Measurements from ENCODE around the gene BRMS1.
A peak's percentile ranks its signal among the peaks of the same experiment; 100 is the strongest.
"Not testable (repeated sequence)": the region's sequence is repeated elsewhere in the genome, so short reads cannot be mapped to it uniquely, and the experiment has no call there.

The BRMS1 gene

DNA sequence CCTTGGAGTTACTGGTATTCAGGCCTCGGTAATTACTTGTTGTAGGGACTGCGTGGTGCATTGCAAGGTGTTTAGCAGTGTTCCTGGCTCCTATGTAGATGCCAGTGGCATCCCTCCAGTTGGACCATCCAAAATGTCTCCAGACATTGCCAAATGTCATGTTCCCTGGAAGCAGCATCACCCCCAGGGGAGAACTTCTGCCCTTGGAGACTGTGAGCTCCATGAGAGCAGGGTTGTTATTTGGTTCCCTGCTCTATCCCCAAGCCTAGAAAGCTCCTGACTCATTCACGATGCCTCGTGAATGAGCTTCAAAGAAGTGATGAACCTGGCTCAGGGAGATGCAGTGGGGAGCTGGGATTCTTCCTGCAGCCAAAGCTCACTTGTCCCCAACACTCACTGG is 23.3 kb downstream of the BRMS1 start:
- no peak for DNase-seq

DNA sequence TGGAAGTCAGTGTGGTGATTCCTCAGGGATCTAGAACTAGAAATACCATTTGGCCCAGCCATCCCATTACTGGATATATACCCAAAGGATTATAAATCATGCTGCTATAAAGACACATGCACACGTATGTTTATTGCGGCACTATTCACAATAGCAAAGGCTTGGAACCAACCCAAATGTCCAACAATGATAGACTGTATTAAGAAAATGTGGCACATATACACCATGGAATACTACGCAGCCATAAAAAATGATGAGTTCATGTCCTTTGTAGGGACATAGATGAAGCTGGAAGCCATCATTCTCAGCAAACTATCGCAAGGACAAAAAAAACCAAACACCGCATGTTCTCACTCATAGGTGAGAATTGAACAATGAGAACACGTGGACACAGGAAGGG is 24.2 kb downstream of the BRMS1 start:
- not testable (repeated sequence) for DNase-seq

DNA sequence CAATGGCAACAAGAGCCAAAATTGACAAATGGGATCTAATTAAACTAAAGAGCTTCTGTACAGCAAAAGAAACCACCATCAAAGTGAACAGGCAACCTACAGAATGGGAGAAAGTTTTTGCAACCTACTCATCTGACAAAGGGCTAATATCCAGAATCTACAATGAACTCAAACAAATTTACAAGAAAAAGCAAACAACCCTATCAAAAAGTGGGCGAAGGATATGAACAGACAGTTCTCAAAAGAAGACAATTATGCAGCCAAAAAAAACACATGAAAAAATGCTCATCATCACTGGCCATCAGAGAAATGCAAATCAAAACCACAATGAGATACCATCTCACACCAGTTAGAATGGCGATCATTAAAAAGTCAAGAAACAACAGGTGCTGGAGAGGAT is 24.6 kb downstream of the BRMS1 start:
- not testable (repeated sequence) for DNase-seq

DNA sequence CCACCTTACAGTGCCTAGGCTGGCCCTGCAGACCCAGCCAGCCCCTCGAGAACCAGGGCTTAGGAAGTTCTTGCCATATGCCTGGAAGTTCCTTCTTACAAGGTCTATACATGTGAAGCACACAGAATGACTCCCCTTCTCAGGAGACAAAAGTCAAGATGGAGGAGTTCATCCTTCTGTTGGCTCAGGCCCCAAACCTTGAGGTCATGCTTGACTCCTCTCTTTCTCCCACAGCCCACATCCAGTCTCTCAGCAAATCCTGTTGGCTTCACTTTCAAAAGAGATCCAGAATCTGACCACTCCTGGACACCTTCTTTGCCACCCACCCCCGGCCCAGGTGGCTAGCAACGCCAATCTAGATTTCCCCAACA is 26.3 kb downstream of the BRMS1 start:
- DNase-seq: no peak

DNA sequence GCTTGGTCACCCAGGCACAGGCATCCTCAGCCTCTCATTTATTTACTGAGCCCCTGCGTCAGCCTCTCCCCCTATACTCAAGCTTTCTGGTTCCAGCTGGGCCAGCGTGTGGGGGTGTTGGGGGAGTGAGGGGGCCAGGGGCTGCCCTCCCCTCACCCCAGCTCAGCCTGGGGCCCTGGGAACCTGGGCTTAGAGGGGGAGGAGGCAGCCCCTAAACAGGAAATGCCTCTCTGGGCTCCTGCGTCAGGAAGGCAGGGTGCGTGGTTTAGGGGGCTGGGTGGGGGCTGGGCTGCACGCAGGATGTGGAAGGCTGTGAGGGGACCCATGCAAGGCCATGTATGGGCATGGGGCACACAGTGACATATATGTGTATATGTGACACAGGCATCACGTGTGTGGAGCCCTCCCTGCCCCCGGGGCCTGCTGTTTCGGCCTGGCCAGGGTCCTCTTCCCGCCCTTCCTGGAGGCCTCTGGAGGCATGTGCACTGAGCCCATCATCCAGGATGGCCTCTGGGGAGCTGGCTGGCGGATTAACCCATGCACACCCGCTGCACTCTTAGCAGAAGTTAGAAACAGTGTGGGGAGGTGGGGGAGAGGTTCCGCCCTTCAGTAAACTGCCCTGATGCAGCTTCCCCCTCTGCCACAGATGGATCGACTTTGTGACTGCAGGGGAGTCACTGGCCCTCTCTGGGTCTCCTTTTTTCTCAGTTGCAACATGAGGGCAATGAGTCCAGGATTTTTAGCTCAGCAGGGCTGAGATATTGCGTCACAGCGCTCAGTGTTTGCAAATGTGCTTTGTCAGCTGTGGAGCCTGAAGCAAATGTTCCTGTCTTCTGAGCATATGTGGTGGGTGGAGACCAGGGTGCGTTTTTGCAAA is 26.9 kb downstream of the BRMS1 start:
- no peak for DNase-seq

DNA sequence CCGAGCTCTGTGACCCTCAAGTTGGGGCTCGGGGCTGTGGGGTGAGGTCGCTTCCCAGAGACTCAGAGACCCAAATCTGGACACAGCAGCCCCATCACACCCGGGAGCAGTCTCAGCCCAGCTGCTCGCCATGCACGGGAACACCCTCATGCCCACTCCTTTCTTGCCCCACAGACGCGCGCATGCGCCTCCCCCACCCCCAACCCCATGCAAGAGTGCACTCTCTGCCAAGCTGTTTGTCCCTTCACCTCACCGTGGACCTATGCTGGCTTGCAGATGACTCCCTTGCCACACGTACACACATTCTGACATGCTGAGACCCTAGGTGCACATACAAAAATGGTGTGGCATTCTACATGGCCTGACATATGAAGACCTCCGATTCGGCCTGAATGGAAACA is 27.6 kb downstream of the BRMS1 start:
- no peak for DNase-seq

DNA sequence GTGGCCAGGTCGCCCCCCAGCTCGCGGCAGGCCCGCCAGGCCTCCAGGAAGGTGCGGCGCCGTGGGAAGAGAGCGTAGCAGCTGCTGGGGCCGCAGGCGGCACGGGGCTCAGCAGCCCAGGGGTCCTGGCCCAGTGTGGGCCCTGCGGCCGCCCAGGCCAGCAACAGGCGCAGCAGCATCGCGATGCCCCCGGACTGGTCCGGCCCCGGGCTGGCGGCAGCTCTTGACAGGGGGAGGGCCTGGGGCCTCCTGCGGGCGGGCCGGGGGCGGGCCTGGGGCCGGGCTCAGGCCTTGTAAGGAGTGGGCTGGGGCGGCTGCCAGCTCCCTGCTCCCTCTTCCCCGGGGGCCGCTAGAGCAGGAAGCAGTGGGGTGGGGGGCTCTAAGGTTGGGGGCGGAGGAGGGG is 28.1 kb downstream of the BRMS1 start, which contains the start of gene CD248:
Gene CD248, minus strand, starts transcription at position 196 of the 403 bp plus-strand sequence. Its CDS starts 17 bp downstream, at position 179.
- no peak for DNase-seq

DNA sequence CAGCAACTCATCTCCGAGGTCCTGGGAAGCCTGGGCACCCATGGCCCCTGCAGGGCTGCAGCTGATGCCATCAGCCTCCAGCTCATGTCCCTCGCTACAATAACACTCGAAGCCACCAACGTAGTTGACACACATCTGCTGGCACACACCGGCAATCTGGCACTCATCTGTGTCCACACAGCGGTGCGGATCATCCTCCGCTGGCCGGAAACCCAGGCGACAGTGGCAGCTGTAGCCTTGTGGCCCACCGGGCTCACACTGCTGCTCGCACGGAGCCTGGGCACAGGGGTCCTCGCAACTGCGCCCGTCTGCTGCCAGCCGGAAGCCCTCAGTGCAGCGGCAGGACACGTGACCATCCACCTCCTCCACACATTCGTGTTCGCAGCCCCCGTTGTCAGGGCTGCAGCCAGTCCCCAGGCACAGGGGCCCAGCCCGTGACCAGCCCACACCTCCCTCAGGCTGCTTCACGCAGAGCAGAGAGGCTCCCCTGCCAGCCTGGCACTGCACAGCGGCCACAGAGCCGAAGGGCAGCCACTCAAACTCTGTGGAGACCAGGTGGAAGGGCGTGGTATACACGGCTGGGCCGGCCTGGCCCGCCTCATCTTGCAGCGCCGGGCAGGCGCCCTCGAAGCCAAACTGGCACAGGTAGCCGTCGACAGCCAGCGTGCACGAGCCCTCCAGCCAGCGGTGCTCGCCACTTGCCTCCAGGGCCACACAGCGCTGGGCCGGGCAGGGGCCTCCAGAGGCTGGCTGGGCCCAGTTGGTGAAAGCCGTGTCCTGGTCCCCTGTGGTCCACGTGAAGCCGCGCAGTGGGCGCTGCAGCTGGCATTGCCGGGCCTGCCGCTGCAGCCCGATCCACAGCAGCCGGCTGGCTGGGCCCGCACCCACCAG is 28.7 kb downstream of the BRMS1 start:
- no peak for DNase-seq

DNA sequence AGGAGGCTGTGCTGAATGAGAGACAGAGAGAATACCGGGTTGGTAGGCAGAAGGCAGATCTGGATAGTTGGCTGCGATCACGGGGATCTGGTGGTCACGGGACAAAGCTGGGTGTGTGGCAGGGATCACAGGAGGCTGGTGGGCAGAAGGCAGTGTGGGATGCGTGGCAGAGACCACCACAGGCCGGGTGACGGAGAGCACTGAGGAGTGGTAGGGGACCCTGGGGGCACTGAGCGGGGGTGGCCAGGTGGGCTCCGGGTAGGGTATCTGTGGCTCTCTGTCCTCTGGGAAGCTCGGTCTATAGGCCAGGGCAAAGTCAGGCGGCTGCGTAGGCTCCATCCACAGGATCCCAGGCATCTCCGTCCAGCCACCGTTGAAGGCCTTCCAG is 29.4 kb downstream of the BRMS1 start:
- DNase-seq: no peak

DNA sequence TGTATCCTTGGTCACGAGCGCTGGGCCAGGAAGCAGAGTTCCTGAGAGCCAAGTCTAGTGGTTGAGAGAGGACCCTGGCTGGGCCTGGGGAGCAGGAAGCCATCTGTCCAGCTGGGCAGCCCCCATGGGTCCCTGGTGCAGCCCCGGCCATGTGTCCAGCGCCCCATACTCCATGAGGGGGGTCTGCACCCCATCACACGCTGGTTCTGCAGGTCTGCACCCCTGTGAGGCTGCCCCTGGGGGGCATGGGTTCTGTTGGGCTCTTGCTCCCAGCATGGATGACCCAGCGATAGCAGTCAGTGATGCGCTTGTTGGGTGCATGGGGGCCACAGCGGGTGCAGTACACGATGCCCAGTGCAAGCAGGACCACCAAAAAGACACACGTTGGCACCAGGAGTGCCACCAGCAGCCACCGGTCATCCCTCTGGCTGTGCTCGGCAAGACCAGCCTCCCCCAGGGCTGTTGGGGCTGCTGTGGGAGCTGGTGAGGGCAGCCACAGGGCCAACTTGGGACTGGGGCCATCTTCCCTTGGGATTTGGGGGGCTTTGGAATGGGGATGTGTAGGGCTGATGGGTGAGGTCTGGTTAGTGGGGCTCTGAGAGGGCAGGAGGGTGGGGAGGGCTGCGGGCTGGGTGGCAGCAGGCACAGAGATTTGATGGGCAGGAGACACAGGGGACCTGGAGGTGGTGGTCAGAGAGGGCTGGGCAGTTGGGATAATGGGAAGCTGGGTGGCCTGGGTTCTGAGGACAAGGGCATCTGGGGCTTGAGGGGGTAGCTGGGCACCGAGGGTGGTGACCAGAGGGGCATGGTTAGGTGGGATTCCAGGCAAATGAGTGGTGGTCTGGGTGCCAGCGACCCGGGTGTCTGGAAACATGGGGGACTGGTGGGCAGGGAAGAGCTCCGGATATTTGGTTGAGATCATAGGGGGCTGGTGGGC is 30.1 kb downstream of the BRMS1 start:
- no peak for DNase-seq

DNA sequence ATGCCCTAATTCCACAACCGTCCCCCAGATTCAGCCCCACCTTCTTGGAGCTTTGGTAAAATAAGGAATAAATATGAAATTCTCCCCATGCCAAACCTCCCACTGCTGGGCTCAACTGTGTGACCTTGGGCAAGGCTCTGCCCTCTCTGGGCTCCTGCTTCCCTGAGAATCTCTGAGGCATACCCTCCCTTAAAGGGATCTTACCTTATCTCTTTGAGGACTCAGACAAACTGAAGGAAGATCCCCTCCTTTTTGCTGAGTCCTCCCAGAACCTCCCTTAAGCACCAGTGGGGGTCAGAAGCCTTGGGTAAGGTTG is 30.8 kb downstream of the BRMS1 start:
- DNase-seq: no peak

DNA sequence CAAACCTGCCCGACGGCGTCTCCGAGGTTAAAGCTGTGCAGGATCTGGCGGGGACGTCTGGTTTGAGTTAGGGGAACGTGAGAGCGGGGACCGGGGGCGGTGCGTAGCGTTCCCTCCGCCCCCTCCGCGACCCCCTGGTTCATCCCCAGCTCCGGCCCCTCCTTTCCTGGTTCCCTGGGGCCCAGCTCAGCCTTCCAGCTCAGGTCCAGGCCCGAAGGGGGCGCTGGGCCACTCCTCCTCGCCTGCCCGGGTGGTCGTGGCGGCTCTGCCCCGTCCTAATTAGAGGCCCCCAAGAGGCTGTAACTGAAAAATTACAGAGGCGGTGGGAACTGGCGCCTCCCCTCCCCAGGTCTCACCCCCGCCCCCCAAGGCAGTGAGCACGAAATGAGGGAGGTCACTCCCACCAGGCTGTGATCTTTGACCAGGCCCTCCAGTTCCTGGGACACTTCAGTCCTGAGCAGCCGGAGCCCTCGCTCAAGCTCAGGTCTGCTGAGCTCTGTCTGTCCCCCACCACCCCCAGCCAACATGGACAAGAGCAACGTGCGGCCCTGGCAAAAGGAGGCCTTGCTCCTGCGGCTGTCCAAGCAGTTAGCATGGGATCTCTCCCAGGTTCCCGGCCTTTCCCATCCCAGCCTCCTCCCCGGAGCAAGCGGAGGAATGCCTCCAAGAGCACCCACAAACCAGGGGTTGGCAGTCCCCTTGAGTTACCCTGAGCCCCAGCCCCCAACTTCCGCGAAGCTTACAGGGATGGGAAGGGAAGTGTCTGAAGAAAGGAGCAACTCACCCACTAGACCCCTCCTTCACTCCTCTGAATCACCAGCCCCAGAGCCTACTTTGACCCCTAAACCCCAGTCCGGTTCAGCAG is 31.4 kb downstream of the BRMS1 start:
- DNase-seq: no peak

DNA sequence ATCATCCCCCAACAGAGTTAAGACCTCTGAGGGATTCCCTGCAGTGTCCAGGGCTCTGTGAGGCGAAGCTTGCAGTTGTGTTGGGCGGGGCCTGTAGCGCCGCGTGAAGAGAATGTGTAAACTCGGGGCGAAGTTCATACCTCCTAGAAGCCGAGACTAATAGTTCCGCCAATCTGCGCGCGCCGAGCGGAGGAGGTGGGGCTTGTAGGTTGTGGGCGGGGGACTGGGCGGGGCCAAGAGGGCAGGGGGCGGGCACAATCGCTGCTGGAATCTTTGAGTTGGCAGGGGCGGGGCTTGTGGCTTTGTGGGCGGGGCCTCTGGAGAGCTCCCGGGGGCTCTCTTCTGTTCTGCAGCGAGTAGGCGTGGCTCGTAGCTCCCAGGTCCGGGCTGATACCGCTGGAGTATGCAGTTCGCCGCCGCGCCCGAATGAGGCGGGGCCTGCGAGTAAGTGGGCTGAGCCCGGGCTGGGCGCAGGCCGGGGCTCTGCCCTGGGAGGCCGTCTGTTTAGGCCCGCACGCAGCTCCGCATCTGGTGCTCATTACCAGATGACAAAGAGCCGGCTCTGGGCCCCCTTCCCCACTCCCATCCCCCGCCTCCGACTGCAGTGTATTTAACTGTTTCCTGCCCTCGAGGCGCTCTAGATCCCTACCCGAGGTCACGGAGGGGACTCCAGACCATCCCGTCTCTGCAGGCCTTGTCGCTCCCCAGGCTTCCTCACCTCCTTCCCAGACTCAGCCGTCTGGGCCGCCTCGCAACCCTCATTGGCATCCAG is 32.2 kb downstream of the BRMS1 start:
- peak; percentile 98 for DNase-seq

DNA sequence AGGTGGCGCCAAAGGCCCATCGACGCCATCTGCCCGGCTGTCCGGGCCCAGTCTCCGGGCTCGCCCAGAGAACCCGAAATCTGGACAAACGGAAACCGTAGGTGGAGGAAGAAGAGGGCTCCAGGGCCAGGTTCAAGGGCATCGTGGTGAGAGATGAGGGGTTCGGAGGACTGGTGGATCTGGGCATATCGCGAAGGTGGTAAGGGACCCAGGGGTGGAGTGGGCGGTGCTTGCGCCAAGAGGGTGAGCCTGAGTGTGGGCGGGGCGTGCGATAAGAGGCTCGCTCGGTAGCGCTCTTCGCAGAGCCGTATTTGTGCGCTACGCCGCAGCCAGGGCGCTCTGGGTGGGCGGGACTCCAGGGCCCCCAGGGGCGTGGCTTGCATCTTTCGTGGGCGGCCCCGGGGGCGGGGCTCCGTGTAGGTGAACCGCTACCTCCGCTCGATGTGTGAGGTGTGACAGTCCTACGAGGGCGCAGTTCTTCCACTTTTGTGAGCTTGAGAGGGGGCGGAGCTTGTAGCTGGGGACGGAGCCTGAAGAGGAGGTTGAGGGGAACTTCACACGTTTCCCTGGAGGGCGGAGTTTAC is 32.8 kb downstream of the BRMS1 start:
- DNase-seq: peak; percentile 96

DNA sequence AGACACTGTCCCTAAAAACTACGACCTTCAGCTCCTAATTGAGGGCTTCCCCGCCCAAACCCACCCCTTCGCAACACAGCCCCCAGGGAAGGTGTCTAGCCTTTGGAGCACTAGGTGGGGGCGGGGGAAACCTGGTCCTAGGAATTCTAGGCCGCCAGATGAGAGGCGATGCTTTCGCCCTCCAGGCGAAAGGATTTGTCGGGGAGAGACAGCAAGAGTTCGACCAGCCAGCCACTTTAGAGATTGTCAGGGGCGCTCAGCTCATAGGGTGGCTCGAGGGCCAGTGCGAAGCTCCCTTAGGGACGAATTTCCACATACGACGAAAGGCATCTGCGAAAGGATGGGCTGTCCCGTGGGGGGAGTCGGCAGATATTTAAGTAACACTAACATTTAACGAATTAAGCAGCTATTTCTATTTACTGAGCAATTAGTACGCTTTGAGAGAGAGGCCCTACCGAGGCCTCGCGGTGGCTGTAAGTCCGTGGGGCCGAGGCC is 33.4 kb downstream of the BRMS1 start:
- no peak for DNase-seq

DNA sequence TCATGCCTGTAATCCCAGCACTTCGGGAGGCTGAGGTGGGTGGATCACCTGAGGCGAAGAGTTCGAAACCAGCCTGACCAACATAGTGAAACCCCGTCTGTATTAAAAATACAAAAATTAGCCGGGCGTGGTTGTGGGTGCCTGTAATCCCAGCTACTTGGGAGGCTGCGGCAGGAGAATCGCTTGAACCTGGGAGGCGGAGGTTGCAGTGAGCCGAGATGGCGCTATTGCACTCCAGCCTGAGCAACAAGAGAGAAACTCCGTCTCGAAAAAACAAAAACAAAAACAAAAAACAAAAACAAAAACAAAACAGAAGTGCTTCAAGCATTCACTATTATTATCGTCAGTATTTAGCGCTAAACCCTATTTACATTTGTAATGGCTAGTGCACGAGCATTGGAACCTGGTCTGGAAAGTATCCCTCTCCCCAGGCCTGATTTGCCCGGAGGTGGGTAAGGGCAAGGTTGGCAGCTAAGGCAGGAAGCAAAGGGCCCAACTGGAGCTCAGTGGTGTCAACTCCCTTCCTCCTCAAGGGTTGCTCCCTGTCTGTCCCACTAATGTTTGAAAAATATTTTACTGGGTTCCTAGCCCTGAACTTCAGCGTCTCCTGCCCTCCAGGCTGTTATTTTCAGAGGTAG is 34.0 kb downstream of the BRMS1 start:
- DNase-seq: not testable (repeated sequence)

DNA sequence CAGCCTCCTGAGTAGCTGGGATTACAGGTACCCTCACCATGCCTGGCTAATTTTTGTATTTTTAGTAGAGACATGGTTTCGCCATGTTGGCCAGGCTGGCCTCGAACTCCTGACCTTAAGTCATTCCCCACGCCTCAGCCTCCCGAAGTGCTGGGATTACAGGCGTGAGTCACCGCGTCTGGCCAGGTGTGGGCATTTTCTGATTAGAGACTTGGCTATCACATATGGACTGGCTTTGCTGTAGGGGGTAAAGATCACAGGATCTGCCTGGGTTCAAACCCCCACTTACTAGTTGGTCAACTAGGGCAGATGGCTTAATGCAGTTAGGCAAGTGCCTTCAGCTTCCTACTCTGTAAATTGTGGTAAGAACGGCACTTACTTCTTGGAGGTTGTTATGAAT is 34.6 kb downstream of the BRMS1 start:
- no peak for DNase-seq

DNA sequence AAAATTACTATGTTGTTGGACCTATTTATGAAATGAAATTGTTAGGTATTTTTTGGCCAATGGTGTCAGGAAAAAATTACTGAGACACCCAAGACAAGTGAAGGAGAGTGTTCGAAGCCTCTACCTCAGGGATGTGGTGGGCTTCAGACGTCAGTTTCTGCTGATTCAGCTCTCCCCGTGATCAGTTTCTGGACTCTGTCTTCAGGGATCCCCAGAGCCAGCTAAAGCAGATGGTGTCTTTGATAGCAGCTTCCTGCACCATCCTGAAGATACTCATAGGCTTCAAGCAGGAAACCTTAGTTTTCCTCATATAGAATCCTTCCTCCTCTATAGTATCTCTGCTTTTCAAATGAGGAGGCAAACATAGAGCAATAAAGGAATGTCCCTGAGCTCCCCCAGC is 35.4 kb downstream of the BRMS1 start:
- no peak for DNase-seq

DNA sequence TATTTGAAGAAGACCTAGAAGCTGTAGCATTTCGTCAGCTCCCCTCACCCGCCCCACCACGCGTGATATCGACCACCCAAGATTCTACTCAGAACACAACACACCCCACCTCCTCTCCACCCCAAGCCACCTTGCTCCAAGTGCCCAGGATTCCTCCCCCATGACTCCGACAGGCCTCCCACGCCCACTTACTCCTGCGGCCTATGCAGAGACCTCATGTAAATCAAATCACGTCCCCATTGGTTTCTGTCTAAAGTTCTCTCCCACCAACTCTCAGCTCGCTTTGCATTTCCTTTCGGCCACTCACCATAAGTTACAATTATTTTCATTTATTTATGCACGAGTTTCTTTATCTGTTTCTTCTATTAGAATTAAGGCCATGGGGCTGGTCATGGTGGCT is 42.2 kb downstream of the BRMS1 start:
- no peak for DNase-seq

DNA sequence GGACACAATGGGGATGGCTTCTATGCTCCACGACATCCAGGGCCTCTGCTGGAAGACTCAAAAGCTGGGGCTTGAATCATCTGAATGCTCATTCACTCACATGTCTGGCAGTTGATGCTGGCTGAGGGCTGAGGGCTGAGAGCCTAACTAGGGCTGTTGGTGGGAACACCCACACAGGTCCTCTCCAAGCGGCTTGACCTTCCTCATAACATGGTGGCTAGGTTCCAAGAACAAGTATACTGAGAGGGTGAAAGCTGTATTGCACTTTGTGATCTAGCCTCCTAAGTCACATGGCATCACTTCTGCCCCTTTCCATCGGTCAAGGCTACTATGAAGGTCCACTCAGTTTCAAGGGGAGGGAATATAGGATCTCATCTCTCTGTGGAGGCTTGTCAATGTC is 45.7 kb downstream of the BRMS1 start:
- no peak for DNase-seq

All from stimulated activated CD4-positive, alpha-beta T cell treated with anti-CD3 and anti-CD28 coated beads, Interleukin-12 subunit alpha, Interleukin-12 subunit beta, amount 100 ng/mL, for 4 hours (primary cell).